GM10248 (cell line): ENCODE results near the gene IFNL4.
"Not testable (repeated sequence)": the region's sequence is repeated elsewhere in the genome, so short reads cannot be mapped to it uniquely, and the experiment has no call there.

ENCODE experiments used
- CTCF ChIA-PET: fragments of 300-600 bp; sonication (Branson Sonifier 250); formaldehyde crosslinking; extraction: SDS; loops from one replicate; lab custom pipeline; 2021; ENCODE audit warnings: antibody characterized with exemption; lab: Yijun Ruan, JAX
- POLR2A ChIA-PET: fragments of 350-650 bp; sonication (Branson Sonifier 250); formaldehyde crosslinking; extraction: SDS; loops from one replicate; lab custom pipeline; 2020; ENCODE audit warnings: antibody characterized with exemption; lab: Yijun Ruan, JAX
- DNase-seq: peaks from one replicate; pipeline ENCODE4 v3.0.0; 2012; ENCODE audit errors: extremely low spot score
- CTCF ChIP-seq: IDR thresholded peaks from 2 replicates; pipeline ENCODE4 v1.5.1; 2012; ENCODE audit warnings: mild to moderate bottlenecking, low read depth; ENCODE audit errors: extremely low read depth, missing control alignments, control extremely low read depth

IFNL4 gene

GRCh38 chr19:39223703-39224279 lies 24.9 kb downstream of the IFNL4 start:
- no peak for DNase-seq
- POLR2A ChIA-PET = no interaction called here

GRCh38 chr19:39219108-39219507 lies 29.5 kb downstream of the IFNL4 start:
- POLR2A ChIA-PET, DNase-seq, CTCF ChIA-PET: not testable (repeated sequence)

More at GRCh38 chr19:39223703-39224279, 24.9 kb downstream of the IFNL4 start:
- CTCF ChIA-PET = interaction anchor here (1.5 kb wide), 1 partner anchor 11 kb away, joined by 3 read pairs; no protein-coding TSS in a partner anchor
- TF ChIP-seq CTCF = no peak

GRCh38 chr19:39218230-39219007 lies 30.2 kb downstream of the IFNL4 start:
- DNase-seq = no peak
- ChIA-PET CTCF (no interaction called here), POLR2A (no interaction called here)
- TF ChIP-seq CTCF = no peak

- POLR2A ChIA-PET = no interaction called here
- DNase-seq = no peak
- no peak for TF ChIP-seq CTCF
- CTCF ChIA-PET = interaction anchor here (0.8 to 1.2 kb wide), 2 partner anchors 10 to 95 kb away, joined by 3 read pairs; no protein-coding TSS in a partner anchor
Observed at GRCh38 chr19:39217094-39217493, 31.6 kb downstream of the IFNL4 start.

- POLR2A ChIA-PET, DNase-seq: not testable (repeated sequence)
- CTCF ChIA-PET = interaction anchor here (0.8 kb wide), 1 partner anchor 38 kb away, joined by 3 read pairs; no protein-coding TSS in a partner anchor
Observed at GRCh38 chr19:39215323-39215722, 33.3 kb downstream of the IFNL4 start.

- peak; percentile 46 for TF ChIP-seq CTCF
- CTCF ChIA-PET = interaction anchor here (1.3 to 1.4 kb wide), 4 partner anchors 11 to 251 kb away, joined by 3 to 4 read pairs (median 3); partner anchors contain the start of gene PLEKHG2
- no peak for DNase-seq
- POLR2A ChIA-PET = no interaction called here
Observed at GRCh38 chr19:39212375-39212742, 36.3 kb downstream of the IFNL4 start.

- POLR2A ChIA-PET = no interaction called here
Observed at GRCh38 chr19:39211731-39212374, 36.8 kb downstream of the IFNL4 start.

More at GRCh38 chr19:39211731-39212374, 36.8 kb downstream of the IFNL4 start:
- CTCF ChIA-PET = interaction anchor here (1.3 to 1.4 kb wide), 3 partner anchors 11 to 200 kb away, joined by 3 to 4 read pairs (median 3); partner anchors contain the start of gene PLEKHG2
- TF ChIP-seq CTCF = no peak
- DNase-seq = no peak
